Jurkat, Clone E6-1 (cell line): ENCODE data around the gene PSMB5.

Source experiments
- DNase-seq: peaks from one replicate; pipeline ENCODE4 v3.0.0-alpha.2; 2011; ENCODE audit warnings: low read depth, low spot score
- H3K4me3 ChIP-seq: 2 replicates; pipeline ENCODE4 v1.5.1; 2011; ENCODE audit warnings: mild to moderate bottlenecking, low read length, control low read depth, moderate library complexity

The PSMB5 gene

GRCh38 chr14:23047034-23047634, 12.4 kb upstream of the PSMB5 start:
- no peak overlapping the region for H3K4me3 ChIP-seq
- no peak for DNase-seq

DNA sequence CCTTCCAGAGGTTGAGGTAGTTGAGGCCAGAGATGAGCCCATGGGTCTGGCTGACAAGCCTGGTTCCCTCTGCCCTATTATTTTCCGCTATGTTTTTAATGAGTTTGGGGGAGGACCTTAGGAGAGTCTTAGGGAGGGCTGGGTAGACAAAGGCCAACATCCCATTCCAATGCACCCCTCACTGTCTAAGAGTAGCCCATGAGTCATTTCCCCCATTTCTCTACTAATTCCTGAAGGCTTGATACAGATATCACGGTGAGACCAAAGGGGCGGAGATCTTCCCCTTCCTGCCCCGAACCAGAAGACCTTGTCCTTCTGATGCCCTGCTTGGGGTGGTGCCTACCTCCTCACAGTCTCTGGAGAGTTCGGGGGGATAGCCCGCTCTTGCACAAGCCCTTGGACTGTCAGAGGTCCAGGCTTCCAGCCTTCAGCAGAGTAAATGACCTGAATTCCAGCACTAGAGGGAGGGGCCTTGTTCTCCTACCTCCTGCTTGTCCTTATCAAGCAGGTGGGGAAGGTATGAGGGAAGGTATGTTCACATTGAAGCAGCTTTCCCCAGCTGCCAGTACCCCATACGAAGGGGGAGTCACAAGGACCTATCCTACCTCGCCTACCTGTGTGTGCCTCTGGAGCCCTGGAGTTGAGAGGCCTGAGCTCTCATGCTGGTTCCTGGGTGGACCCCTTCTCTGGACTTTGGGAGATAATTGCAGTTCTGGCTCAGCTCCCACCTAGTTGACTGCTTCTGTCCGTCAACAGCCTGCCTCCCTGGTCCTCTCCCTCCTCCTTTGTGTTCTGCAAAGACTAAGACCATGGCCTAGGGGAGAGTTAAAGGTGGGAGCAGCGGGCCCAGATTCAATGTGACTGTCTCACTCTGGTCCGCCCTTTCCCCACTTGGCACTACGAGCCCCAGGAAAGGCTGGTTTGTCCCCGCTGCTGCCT, 11.0 kb upstream of the PSMB5 start:
- DNase-seq = no peak
- no peak overlapping the region for H3K4me3 ChIP-seq

GRCh38 chr14:23044840-23045239, 10.1 kb upstream of the PSMB5 start:
- no peak for DNase-seq
- H3K4me3 ChIP-seq = no peak overlapping the region

- no peak for DNase-seq
- no peak overlapping the region for H3K4me3 ChIP-seq
Observed at GRCh38 chr14:23043754-23044153, 9.1 kb upstream of the PSMB5 start.

DNA sequence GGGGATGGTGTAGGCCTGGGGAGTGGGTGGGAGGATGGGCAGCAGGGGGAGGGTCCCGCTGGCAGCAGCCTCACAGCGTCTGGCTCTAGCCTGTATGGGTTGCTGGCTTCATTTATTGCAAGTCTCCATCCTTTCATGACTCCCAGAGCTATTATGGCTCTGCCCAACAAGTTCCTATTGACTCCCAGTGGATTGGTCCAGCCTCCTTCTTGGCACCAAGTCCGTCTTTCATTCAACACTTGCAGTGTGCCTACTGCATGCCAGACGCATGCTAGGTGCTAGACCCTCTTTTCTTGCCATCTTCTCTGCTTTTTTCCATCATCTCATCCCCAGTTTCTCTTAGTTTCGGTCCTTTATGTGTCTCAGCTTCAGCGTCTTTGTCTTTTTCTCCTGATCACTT, 8.4 kb upstream of the PSMB5 start:
- no peak overlapping the region for H3K4me3 ChIP-seq
- no peak for DNase-seq

DNA sequence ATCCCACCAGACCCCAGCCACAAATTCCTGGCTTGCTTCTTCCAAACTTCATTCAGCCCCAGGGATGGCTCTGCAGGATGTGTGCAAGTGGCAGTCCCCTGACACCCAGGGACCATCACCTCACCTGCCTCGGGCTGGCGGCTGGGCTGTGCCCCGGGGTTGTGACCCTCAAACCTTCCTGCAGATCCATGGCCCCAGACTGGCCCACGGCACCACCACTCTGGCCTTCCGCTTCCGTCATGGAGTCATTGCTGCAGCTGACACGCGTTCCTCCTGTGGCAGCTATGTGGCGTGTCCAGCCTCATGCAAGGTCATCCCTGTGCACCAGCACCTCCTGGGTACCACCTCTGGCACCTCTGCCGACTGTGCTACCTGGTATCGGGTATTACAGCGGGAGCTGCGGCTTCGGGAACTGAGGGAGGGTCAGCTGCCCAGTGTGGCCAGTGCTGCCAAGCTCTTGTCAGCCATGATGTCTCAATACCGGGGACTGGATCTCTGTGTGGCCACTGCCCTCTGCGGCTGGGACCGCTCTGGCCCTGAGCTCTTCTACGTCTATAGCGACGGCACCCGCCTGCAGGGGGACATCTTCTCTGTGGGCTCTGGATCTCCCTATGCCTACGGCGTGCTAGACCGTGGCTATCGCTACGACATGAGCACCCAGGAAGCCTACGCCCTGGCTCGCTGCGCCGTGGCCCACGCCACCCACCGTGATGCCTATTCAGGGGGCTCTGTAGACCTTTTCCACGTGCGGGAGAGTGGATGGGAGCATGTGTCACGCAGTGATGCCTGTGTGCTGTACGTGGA, 7.7 kb upstream of the PSMB5 start, which contains the start of gene PSMB11:
Gene PSMB11, plus strand, starts transcription at position 51 of the 804 bp plus-strand sequence. Its CDS starts 14 bp downstream, at position 65.
- no peak for DNase-seq
- H3K4me3 ChIP-seq = no peak within 1 kb of the TSS

GRCh38 chr14:23041729-23042128, 7.0 kb upstream of the PSMB5 start:
- no peak overlapping the region for H3K4me3 ChIP-seq
- no peak for DNase-seq

DNA sequence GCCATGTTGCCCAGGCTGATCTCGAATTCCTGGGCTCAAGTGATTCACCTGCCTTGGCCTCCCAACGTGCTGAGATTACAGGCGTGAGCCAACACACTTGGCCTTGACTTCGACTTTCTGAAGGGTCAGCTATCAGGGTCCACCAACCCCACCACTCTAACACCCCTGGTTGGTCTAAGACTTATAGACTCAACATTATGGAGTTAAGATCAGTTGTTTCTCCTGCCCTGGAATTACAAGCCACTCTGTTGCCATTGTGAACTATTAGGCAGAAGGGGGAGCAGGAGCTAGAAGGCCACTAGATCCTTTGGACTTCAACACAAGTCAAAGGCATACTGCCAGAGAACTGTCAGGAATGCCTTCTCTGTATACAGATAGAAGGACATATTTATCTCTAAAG, 5.4 kb upstream of the PSMB5 start:
- H3K4me3 ChIP-seq = no peak overlapping the region
- no peak for DNase-seq

- H3K4me3 ChIP-seq = peak overlapping the region; percentile 96
- no peak for DNase-seq
Observed at GRCh38 chr14:23035303-23036144, 824 bp upstream of the PSMB5 start.

DNA sequence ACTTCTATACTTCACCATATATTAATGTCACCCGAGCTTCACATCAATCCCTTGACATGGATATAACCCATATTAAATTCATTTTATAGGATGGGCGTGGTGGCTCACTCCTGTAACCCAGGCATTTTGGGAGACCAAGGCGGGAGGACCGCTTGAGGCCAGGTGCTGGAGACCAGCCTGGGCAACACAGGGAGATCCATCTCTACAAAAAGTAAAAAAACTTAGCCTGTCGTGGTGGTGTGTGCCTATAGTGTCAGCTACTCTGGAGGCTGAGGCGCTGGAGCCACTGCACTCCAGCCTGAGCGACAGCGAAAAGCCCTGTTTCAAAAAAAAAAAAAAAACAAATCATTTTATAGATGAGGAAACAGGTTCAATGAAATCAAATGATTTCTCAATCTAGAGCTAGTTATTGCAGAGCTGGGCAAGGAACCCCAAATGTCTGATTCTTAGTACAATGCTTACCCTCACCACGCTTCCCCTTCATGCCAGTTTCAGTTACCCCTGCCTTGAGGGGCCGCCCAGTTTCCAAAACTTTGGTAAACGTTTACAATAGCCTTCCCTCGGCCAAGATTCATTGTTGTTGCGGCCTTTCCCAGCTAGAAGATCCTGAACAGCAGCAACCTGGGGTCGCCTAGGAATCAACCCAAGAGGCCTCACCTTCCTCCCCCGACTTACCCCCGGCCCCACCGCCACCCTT, 751 bp downstream of the PSMB5 start:
- DNase-seq = no peak
- H3K4me3 ChIP-seq = peak overlapping the region; percentile 96

DNA sequence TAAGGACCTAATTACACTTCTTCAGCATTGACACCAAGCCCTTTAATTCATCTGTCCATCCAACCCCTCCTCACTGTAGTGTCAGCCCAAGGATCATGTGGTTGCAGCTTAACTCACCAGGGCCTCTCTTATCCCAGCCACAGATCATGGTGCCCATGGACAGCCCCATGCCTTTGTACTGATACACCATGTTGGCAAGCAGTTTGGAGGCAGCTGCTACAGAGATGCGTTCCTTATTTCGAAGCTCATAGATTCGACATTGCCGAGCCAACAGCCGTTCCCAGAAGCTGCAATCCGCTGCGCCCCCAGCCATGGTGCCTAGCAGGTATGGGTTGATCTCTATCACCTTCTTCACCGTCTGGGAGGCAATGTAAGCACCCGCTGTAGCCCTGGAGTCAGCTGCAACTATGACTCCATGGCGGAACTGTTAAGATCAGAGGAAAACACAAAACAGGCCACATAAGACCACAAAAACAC, 1.4 kb downstream of the PSMB5 start:
- H3K4me3 ChIP-seq = peak overlapping the region; percentile 96
- no peak for DNase-seq

DNA sequence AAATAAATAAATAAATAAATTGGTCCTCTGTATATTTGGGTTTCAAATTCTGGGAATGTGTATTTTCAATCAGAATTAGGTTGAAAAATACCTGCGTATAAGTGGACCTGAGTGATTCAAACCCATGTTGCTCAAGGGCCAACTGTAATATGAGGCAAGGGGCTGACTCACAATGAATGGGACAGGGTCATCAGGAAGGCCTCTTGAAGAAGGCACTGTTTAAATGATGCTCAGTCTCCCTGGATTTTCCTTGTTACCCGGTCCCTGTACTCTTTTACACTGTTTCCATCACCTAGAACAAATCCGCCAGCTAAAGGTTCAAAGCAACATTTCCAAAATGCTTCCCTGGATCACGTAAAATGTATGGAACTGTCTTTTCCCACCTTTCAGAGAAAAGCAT, 3.8 kb downstream of the PSMB5 start:
- no peak for DNase-seq
- H3K4me3 ChIP-seq = no peak overlapping the region

- DNase-seq = peak; percentile 69
- no peak overlapping the region for H3K4me3 ChIP-seq
Observed at GRCh38 chr14:23028799-23029198, 5.9 kb downstream of the PSMB5 start.

DNA sequence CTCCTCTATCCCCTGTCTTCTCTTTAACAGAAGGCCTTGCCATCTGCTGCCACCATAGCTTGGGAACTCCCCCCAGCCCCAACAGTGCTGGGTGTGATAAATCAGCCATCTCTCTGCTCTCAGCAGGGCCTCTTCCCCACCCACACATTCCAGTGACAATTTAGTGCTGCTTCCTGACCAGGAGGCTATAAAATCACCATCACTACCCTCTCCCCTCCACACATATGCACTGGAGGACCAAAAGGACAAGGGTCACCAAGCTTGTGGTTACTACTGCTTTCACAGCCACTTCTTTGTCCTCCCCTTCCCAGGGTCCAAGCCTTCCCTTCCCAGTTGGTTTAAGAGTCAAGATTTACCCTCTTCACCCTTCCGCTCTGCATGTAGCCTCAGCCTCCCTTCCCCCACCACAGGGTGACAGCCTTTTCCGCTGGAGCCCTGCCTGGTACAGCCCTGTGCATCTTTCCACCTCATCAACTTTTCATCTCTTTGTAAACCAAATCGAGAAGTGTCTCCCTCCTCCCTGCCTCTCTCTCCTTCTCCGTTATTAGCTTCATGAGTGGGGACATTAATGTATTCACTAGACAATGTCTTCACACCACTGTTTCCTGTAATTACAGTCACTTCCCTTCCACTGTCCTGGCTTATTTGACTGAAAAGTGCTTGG, 9.4 kb downstream of the PSMB5 start:
- H3K4me3 ChIP-seq = no peak overlapping the region
- DNase-seq = no peak

DNA sequence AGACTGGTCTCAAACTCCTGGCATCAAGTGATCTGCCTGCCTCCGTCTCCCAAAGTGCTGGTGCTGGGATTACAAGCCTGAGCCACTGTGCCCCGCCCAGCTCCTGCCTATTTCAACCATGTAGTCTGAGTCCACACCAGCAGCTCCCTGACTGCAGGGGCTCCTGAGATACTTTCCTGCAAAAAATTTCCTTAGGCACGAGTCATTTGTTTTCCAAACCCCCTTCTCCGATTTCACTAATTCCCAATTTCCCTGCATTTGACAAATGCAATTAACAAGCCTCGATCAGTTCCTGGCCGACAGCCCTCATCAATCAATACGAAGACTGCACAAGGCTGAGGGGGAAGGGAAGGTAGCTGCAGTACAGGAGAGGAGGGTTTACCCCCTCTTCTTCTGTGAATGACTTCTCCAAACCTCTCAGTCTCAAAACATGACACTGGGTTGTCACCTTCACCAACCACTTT, 10.1 kb downstream of the PSMB5 start:
- DNase-seq = no peak

GRCh38 chr14:23023795-23024152, 10.9 kb downstream of the PSMB5 start:
- DNase-seq = no peak
- no peak overlapping the region for H3K4me3 ChIP-seq

More for the DNA sequence above, 10.1 kb downstream of the PSMB5 start:
- no peak overlapping the region for H3K4me3 ChIP-seq

DNA sequence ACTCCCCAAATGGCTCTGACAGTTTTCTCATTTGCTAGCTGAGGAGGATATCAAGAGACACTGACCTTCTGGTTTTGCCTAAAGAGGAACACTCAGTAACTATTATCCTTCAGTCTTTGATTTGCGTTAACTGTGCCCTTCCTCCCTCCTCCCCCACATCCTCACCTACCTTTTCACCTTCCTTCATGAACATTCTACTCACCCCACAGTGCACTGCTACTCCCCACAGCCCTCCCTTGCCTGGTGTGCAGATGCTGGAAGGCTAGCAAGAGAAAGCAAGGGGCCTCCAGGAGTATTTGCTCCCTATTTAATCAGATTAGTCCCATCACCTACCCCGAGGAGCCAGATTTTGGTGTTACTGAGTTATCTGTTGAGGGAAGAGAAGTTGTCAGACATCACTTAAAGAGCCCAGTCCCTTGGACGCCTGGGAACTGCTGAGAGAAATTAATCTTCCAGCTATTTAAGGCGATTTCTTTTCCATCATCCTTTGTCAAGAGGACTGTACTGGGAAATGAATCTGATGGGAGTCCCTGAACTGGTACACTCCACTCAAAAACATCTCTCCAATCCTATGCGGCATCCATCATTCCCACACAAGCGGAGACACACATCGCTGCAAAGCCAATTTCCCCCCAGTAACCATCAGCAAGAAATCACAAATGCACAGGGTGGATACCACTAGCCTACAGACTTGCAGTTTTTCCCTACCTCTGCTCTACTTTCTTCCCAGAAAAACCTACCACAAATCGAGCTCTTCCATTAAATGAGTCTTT, 11.5 kb downstream of the PSMB5 start:
- H3K4me3 ChIP-seq = no peak overlapping the region
- DNase-seq = no peak
